HepG2 (cell line): ENCODE measurements around the gene ZSCAN20. TPM values are rescaled to one million over a fixed set of nuclear protein-coding genes. Genes with fewer than 3 reads are reported as not detected.

ENCODE experiments used
- CENPX ChIP-seq: sonication (generic); formaldehyde crosslinking; IDR thresholded peaks from 2 replicates; pipeline ENCODE4 v1.9.0; 2021; ENCODE audit warnings: mild to moderate bottlenecking, missing genetic modification reagents, moderate library complexity
- ETV5 ChIP-seq: IDR thresholded peaks from 2 replicates; pipeline ENCODE4 v1.6.1; 2018; ENCODE audit warnings: missing biosample characterization, missing genetic modification reagents, inconsistent platforms, borderline replicate concordance
- FOXA1 ChIP-seq, 2 experiments: fragments of 450-650 bp in 1 of 2; sonication (generic) in 1 of 2; formaldehyde crosslinking in 1 of 2; IDR thresholded peaks; 2 replicates each; pipeline versions ENCODE4 v1.4.0 to v1.6.1; 2016 to 2020; ENCODE audit warnings: missing genetic modification reagents in 1 of 2
- HOXA3 ChIP-seq: sonication (generic); formaldehyde crosslinking; IDR thresholded peaks from 2 replicates; pipeline ENCODE4 v1.5.0; 2020; ENCODE audit warnings: missing genetic modification reagents
- JUNB ChIP-seq: sonication (generic); formaldehyde crosslinking; IDR thresholded peaks from 2 replicates; pipeline ENCODE4 v1.8.0; 2022; ENCODE audit warnings: missing genetic modification reagents, mild to moderate bottlenecking, borderline replicate concordance
- KDM2A ChIP-seq: sonication (generic); formaldehyde crosslinking; IDR thresholded peaks from 2 replicates; pipeline ENCODE4 v1.4.0; 2020; ENCODE audit warnings: low read depth, missing genetic modification reagents, borderline replicate concordance
- MAFG ChIP-seq: sonication (generic); formaldehyde crosslinking; IDR thresholded peaks from 2 replicates; pipeline ENCODE4 v1.5.1; 2020; ENCODE audit warnings: mild to moderate bottlenecking, missing genetic modification reagents
- MAFK ChIP-seq, 2 experiments: IDR thresholded peaks in 1 of 2; conservative IDR thresholded peaks in 1 of 2; 2 replicates each; pipeline ENCODE4 v1.6.1; 2011; ENCODE audit warnings: improper control_type of control experiment in 2 of 2, low read length in 2 of 2
- NFE2L2 ChIP-seq: fragments of 150-350 bp; IDR thresholded peaks from 2 replicates; pipeline ENCODE4 v1.6.1; 2014; ENCODE audit warnings: low read length
- NKX3-1 ChIP-seq: sonication (generic); formaldehyde crosslinking; IDR thresholded peaks from 2 replicates; pipeline ENCODE4 v1.5.0; 2020; ENCODE audit warnings: missing genetic modification reagents
- NR2F1 ChIP-seq, 2 experiments: fragments of 450-650 bp in 1 of 2; formaldehyde crosslinking in 1 of 2; IDR thresholded peaks; 2 replicates each; pipeline versions ENCODE4 v1.5.0 to v1.6.1; 2016 to 2020; ENCODE audit warnings: mild to moderate bottlenecking in 1 of 2, missing compliant biosample characterization in 1 of 2, missing genetic modification reagents in 1 of 2, moderate library complexity in 1 of 2
- PAF1 ChIP-seq: IDR thresholded peaks from 2 replicates; pipeline ENCODE4 v1.6.1; 2016; ENCODE audit warnings: missing genetic modification reagents, missing compliant biosample characterization
- TARDBP ChIP-seq: sonication (generic); formaldehyde crosslinking; IDR thresholded peaks from 2 replicates; pipeline ENCODE4 v1.8.0; 2022; ENCODE audit warnings: mild to moderate bottlenecking, missing genetic modification reagents
- ZFP36L1 ChIP-seq: sonication (generic); formaldehyde crosslinking; IDR thresholded peaks from 2 replicates; pipeline ENCODE4 v1.8.0; 2022; ENCODE audit warnings: mild to moderate bottlenecking, missing genetic modification reagents, moderate library complexity
- ZIK1 ChIP-seq: sonication (generic); formaldehyde crosslinking; IDR thresholded peaks from 2 replicates; pipeline ENCODE4 v1.5.0; 2020; ENCODE audit warnings: mild to moderate bottlenecking, low read depth, missing genetic modification reagents, borderline replicate concordance
- ZNF124 ChIP-seq: sonication (generic); formaldehyde crosslinking; IDR thresholded peaks from 2 replicates; pipeline ENCODE4 v1.4.0; 2020; ENCODE audit warnings: missing genetic modification reagents
- ZNF232 ChIP-seq: sonication (generic); formaldehyde crosslinking; IDR thresholded peaks from 2 replicates; pipeline ENCODE4 v1.4.0; 2020; ENCODE audit warnings: missing genetic modification reagents, borderline replicate concordance
- ZNF468 ChIP-seq: sonication (generic); formaldehyde crosslinking; IDR thresholded peaks from 2 replicates; pipeline ENCODE4 v1.8.0; 2022; ENCODE audit warnings: mild to moderate bottlenecking, moderate library complexity, missing genetic modification reagents
- ZSCAN30 ChIP-seq: sonication (generic); formaldehyde crosslinking; IDR thresholded peaks from 2 replicates; pipeline ENCODE4 v1.5.0; 2020; ENCODE audit warnings: mild to moderate bottlenecking, missing genetic modification reagents
- polyA plus RNA-seq, 8 experiments: library from polyadenylated mRNA; depleted of rRNA in 3 of 8; stranded (reverse) in 7 of 8; unstranded in 1 of 8; fragments of >200 nt; fragmentation: Illumina TruSeq in 4 of 8; extraction: Trizol in 4 of 8; gene quantifications; 2 replicates each; pipeline versions ENCODE4 v1.2.1 to v1.2.3, GENCODE V29; 2011 to 2016; ENCODE audit warnings: low read depth in 4 of 8, missing spikeins in 1 of 8, mixed read lengths in 1 of 8; ENCODE audit not compliant: insufficient read depth in 1 of 8
- total RNA-seq, 5 experiments: library from RNA; depleted of rRNA; stranded (reverse); fragments of >200 nt; fragmentation: Illumina TruSeq; extraction: Trizol; gene quantifications; 2 replicates each; pipeline ENCODE4 v1.2.3, GENCODE V29; 2016; ENCODE audit warnings: low read depth in 1 of 5
- TF ChIP-seq, protein P1 (sequence below): sonication (generic); formaldehyde crosslinking; IDR thresholded peaks from 2 replicates; pipeline ENCODE4 v1.5.0; 2020; ENCODE audit warnings: missing genetic modification reagents
- TF ChIP-seq, protein P2 (sequence below): sonication (generic); formaldehyde crosslinking; IDR thresholded peaks from 2 replicates; pipeline ENCODE4 v1.5.0; 2020; ENCODE audit warnings: missing genetic modification reagents
- TF ChIP-seq, protein P3 (sequence below): sonication (generic); formaldehyde crosslinking; IDR thresholded peaks from 2 replicates; pipeline ENCODE4 v1.4.0; 2020; ENCODE audit warnings: mild to moderate bottlenecking, missing genetic modification reagents
- TF ChIP-seq, protein P4 (sequence below): sonication (generic); formaldehyde crosslinking; conservative IDR thresholded peaks from 2 replicates; pipeline ENCODE4 v1.8.1; 2023; ENCODE audit warnings: missing genetic modification reagents
- TF ChIP-seq, protein P5 (sequence below): sonication (generic); formaldehyde crosslinking; conservative IDR thresholded peaks from 2 replicates; pipeline ENCODE4 v1.4.0; 2020; ENCODE audit warnings: missing genetic modification reagents

Gene ZSCAN20
- total and polyA plus RNA-seq, 2 of the 13 experiments (the other 11 are each of a cell fraction or from before 2014, with no cell fraction given), result 1.1 to 2.8 TPM

DNA sequence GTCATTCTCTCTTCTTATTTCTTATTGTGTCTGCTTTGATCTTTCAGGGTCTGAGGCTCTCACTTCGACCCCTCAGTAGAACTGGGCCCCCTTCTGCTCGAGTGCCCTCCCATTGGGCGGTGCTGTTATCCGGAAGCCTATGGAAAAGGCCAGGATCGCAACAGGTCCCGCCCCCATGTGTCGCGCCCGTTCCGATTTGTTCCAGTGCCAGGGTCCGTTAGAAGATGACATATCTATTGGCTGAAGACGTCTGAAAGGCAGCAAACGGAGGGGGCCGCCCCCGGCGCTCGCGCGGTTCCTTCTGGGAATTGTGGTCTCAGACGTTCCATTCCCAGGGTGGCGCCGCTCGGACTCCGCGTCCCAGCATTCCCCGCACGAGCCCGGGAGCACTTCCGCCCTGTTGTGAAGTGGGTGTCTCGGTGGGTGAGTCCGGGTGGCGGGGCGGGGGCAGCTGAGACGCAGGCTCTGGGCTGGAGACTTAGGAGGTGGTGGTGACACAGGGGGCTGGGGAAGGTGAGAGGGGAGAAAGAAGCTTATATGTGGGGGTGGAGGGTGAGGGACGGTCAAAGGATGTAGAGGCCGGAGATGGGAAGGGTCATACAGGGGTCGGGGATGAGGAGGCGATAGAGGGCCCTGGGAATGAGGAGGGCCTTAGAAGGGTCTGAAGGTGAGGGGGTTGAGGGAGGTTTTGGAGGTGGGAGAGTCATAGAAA is at the start of gene ZSCAN20 (continued):
- TF ChIP-seq KDM2A (CRISPR knock-in tag), result peak; percentile 53; the same call in 1 of the 2 replicates
- TF ChIP-seq, protein P1, sequence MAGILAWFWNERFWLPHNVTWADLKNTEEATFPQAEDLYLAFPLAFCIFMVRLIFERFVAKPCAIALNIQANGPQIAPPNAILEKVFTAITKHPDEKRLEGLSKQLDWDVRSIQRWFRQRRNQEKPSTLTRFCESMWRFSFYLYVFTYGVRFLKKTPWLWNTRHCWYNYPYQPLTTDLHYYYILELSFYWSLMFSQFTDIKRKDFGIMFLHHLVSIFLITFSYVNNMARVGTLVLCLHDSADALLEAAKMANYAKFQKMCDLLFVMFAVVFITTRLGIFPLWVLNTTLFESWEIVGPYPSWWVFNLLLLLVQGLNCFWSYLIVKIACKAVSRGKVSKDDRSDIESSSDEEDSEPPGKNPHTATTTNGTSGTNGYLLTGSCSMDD (CRISPR knock-in tag), result no peak
- no peak for TF ChIP-seq MAFK (conservative IDR thresholded peaks at IDR 0.05 in 1 of 2, IDR thresholded peaks at IDR 0.05 in 1 of 2; ENCODE audit: low read length in 2 of 2)
- 0 out of 4 replicates have a peak, but pooled peaks of 1 of the 2 experiments have one; percentile 26 for TF ChIP-seq NR2F1 (CRISPR knock-in tag; IDR thresholded peaks at IDR 0.05)
- TF ChIP-seq ZIK1 (CRISPR knock-in tag), result no peak
- peak; percentile 40; the same call in 1 of the 2 replicates for TF ChIP-seq TARDBP (CRISPR knock-in tag)
- no peak for TF ChIP-seq ZNF232
- no peak for TF ChIP-seq PAF1 (CRISPR knock-in tag)
- TF ChIP-seq ZNF124 (CRISPR knock-in tag), result no peak
- TF ChIP-seq FOXA1 (IDR thresholded peaks at IDR 0.05), result no peak
- no peak for TF ChIP-seq FOXA1 (CRISPR knock-in tag; IDR thresholded peaks at IDR 0.05)
- TF ChIP-seq, protein P2, sequence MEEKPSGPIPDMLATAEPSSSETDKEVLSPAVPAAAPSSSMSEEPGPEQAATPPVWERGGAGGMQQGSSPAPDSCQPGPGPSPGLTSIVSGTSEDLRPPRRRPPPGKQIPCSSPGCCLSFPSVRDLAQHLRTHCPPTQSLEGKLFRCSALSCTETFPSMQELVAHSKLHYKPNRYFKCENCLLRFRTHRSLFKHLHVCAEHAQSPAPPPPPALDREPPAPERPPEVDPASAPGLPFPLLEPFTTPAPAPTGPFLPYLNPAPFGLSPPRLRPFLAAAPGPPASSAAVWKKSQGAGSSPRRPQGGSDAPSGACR (CRISPR knock-in tag), result no peak
- TF ChIP-seq NKX3-1 (CRISPR knock-in tag), result no peak
- TF ChIP-seq, protein P3, sequence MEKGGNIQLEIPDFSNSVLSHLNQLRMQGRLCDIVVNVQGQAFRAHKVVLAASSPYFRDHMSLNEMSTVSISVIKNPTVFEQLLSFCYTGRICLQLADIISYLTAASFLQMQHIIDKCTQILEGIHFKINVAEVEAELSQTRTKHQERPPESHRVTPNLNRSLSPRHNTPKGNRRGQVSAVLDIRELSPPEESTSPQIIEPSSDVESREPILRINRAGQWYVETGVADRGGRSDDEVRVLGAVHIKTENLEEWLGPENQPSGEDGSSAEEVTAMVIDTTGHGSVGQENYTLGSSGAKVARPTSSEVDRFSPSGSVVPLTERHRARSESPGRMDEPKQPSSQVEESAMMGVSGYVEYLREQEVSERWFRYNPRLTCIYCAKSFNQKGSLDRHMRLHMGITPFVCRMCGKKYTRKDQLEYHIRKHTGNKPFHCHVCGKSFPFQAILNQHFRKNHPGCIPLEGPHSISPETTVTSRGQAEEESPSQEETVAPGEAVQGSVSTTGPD (CRISPR knock-in tag), result no peak
- no peak for TF ChIP-seq ZNF468 (CRISPR knock-in tag)
- no peak for TF ChIP-seq JUNB
- TF ChIP-seq, protein P4, sequence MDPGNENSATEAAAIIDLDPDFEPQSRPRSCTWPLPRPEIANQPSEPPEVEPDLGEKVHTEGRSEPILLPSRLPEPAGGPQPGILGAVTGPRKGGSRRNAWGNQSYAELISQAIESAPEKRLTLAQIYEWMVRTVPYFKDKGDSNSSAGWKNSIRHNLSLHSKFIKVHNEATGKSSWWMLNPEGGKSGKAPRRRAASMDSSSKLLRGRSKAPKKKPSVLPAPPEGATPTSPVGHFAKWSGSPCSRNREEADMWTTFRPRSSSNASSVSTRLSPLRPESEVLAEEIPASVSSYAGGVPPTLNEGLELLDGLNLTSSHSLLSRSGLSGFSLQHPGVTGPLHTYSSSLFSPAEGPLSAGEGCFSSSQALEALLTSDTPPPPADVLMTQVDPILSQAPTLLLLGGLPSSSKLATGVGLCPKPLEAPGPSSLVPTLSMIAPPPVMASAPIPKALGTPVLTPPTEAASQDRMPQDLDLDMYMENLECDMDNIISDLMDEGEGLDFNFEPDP (CRISPR knock-in tag), result no peak
- peak; percentile 29; the same call in 1 of the 2 replicates for TF ChIP-seq ETV5
- TF ChIP-seq, protein P5, sequence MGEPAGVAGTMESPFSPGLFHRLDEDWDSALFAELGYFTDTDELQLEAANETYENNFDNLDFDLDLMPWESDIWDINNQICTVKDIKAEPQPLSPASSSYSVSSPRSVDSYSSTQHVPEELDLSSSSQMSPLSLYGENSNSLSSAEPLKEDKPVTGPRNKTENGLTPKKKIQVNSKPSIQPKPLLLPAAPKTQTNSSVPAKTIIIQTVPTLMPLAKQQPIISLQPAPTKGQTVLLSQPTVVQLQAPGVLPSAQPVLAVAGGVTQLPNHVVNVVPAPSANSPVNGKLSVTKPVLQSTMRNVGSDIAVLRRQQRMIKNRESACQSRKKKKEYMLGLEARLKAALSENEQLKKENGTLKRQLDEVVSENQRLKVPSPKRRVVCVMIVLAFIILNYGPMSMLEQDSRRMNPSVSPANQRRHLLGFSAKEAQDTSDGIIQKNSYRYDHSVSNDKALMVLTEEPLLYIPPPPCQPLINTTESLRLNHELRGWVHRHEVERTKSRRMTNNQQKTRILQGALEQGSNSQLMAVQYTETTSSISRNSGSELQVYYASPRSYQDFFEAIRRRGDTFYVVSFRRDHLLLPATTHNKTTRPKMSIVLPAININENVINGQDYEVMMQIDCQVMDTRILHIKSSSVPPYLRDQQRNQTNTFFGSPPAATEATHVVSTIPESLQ, result no peak
- TF ChIP-seq CENPX, result no peak
- TF ChIP-seq MAFG (CRISPR knock-in tag), result no peak
- TF ChIP-seq ZSCAN30 (CRISPR knock-in tag), result no peak
- peak; percentile 42; the same call in 1 of the 2 replicates for TF ChIP-seq HOXA3 (CRISPR knock-in tag)
- no peak for TF ChIP-seq NFE2L2
- no peak for TF ChIP-seq ZFP36L1 (CRISPR knock-in tag)
